ENCODE measurements around the gene B4GALT3.

Gene B4GALT3

GRCh38 chr1:161162806-161163205 is 14.5 kb downstream of the B4GALT3 start:
- no peak for DNase-seq
- no peak overlapping the region for H3K27ac ChIP-seq (ENCODE audit: insufficient read depth, low read length, poor library complexity, severe bottlenecking)
- no peaks in the 10 kb centered on the region for H3K27me3 ChIP-seq (replicated peaks; ENCODE audit: control insufficient read depth, insufficient read depth, low read length, poor library complexity, severe bottlenecking)
- no peaks in the 10 kb centered on the region for H3K9me3 ChIP-seq (ENCODE audit: control insufficient read depth, low read length)
- H3K4me1 ChIP-seq (ENCODE audit: control insufficient read depth, insufficient read depth, low read length, poor library complexity, severe bottlenecking): peaks cover 37% of the 10 kb centered on the region
- H3K36me3 ChIP-seq (ENCODE audit: control insufficient read depth, insufficient read depth, low read length): peaks cover 9% of the 10 kb centered on the region
- no peak overlapping the region for H3K4me3 ChIP-seq (ENCODE audit: insufficient read depth, low read depth, low read length, poor library complexity, severe bottlenecking)

GRCh38 chr1:161162052-161162451 is 15.3 kb downstream of the B4GALT3 start:
- Histone ChIP-seq H3K27me3 (replicated peaks; ENCODE audit: control insufficient read depth, insufficient read depth, low read length, poor library complexity, severe bottlenecking) (no peaks in the 10 kb centered on the region), H3K9me3 (ENCODE audit: control insufficient read depth, low read length) (no peaks in the 10 kb centered on the region), H3K27ac (ENCODE audit: insufficient read depth, low read length, poor library complexity, severe bottlenecking) (no peak overlapping the region), H3K36me3 (ENCODE audit: control insufficient read depth, insufficient read depth, low read length) (peaks cover 12% of the 10 kb centered on the region), H3K4me1 (ENCODE audit: control insufficient read depth, insufficient read depth, low read length, poor library complexity, severe bottlenecking) (peaks cover 34% of the 10 kb centered on the region), H3K4me3 (ENCODE audit: insufficient read depth, low read depth, low read length, poor library complexity, severe bottlenecking) (no peak overlapping the region)
- DNase-seq: no peak

GRCh38 chr1:161161652-161162051 is 15.7 kb downstream of the B4GALT3 start:
- Histone ChIP-seq H3K4me1 (ENCODE audit: control insufficient read depth, insufficient read depth, low read length, poor library complexity, severe bottlenecking) (peaks cover 30% of the 10 kb centered on the region), H3K36me3 (ENCODE audit: control insufficient read depth, insufficient read depth, low read length) (peaks cover 12% of the 10 kb centered on the region), H3K9me3 (ENCODE audit: control insufficient read depth, low read length) (no peaks in the 10 kb centered on the region), H3K27ac (ENCODE audit: insufficient read depth, low read length, poor library complexity, severe bottlenecking) (no peak overlapping the region), H3K27me3 (replicated peaks; ENCODE audit: control insufficient read depth, insufficient read depth, low read length, poor library complexity, severe bottlenecking) (no peaks in the 10 kb centered on the region), H3K4me3 (ENCODE audit: insufficient read depth, low read depth, low read length, poor library complexity, severe bottlenecking) (no peak overlapping the region)
- DNase-seq: no peak

- H3K9me3 ChIP-seq (ENCODE audit: control insufficient read depth, low read length): no peaks in the 10 kb centered on the region
- H3K4me1 ChIP-seq (ENCODE audit: control insufficient read depth, insufficient read depth, low read length, poor library complexity, severe bottlenecking): peaks cover 26% of the 10 kb centered on the region
- peak overlapping the region; percentile 90 for H3K4me3 ChIP-seq (ENCODE audit: insufficient read depth, low read depth, low read length, poor library complexity, severe bottlenecking)
- no peaks in the 10 kb centered on the region for H3K27me3 ChIP-seq (replicated peaks; ENCODE audit: control insufficient read depth, insufficient read depth, low read length, poor library complexity, severe bottlenecking)
- no peak overlapping the region for H3K27ac ChIP-seq (ENCODE audit: insufficient read depth, low read length, poor library complexity, severe bottlenecking)
- DNase-seq: no peak
- peaks cover 12% of the 10 kb centered on the region for H3K36me3 ChIP-seq (ENCODE audit: control insufficient read depth, insufficient read depth, low read length)
Measured at GRCh38 chr1:161160671-161161145, 16.6 kb downstream of the B4GALT3 start.

GRCh38 chr1:161159913-161160243 is 17.4 kb downstream of the B4GALT3 start:
- DNase-seq: no peak
- peak overlapping the region; percentile 86 for H3K27ac ChIP-seq (ENCODE audit: insufficient read depth, low read length, poor library complexity, severe bottlenecking)
- peaks cover 18% of the 10 kb centered on the region for H3K4me1 ChIP-seq (ENCODE audit: control insufficient read depth, insufficient read depth, low read length, poor library complexity, severe bottlenecking)
- peaks cover 12% of the 10 kb centered on the region for H3K36me3 ChIP-seq (ENCODE audit: control insufficient read depth, insufficient read depth, low read length)
- H3K4me3 ChIP-seq (ENCODE audit: insufficient read depth, low read depth, low read length, poor library complexity, severe bottlenecking): peak overlapping the region; percentile 90
- H3K27me3 ChIP-seq (replicated peaks; ENCODE audit: control insufficient read depth, insufficient read depth, low read length, poor library complexity, severe bottlenecking): no peaks in the 10 kb centered on the region
- H3K9me3 ChIP-seq (ENCODE audit: control insufficient read depth, low read length): no peaks in the 10 kb centered on the region

- H3K4me3 ChIP-seq (ENCODE audit: insufficient read depth, low read depth, low read length, poor library complexity, severe bottlenecking): peak within 1 kb of the TSS; percentile 90
- peak; percentile 83 to 88 (median 83) for DNase-seq
- H3K9me3 ChIP-seq (ENCODE audit: control insufficient read depth, low read length): no peaks in the 10 kb centered on the region
- no peaks in the 10 kb centered on the region for H3K27me3 ChIP-seq (replicated peaks; ENCODE audit: control insufficient read depth, insufficient read depth, low read length, poor library complexity, severe bottlenecking)
- peaks cover 6% of the 10 kb centered on the region for H3K36me3 ChIP-seq (ENCODE audit: control insufficient read depth, insufficient read depth, low read length)
- peaks cover 17% of the 10 kb centered on the region for H3K4me1 ChIP-seq (ENCODE audit: control insufficient read depth, insufficient read depth, low read length, poor library complexity, severe bottlenecking)
- peak within 1 kb of the TSS; percentile 86 for H3K27ac ChIP-seq (ENCODE audit: insufficient read depth, low read length, poor library complexity, severe bottlenecking)
Measured at GRCh38 chr1:161159087-161159912, 18.0 kb downstream of the B4GALT3 start, which contains the start of gene USP21. USP21 (plus strand) TSS chr1:161159500; CDS start chr1:161160641, 1,141 bp downstream.

- Histone ChIP-seq H3K9me3 (ENCODE audit: control insufficient read depth, low read length) (no peaks in the 10 kb centered on the region), H3K27ac (ENCODE audit: insufficient read depth, low read length, poor library complexity, severe bottlenecking) (peak overlapping the region; percentile 86), H3K27me3 (replicated peaks; ENCODE audit: control insufficient read depth, insufficient read depth, low read length, poor library complexity, severe bottlenecking) (no peaks in the 10 kb centered on the region), H3K4me1 (ENCODE audit: control insufficient read depth, insufficient read depth, low read length, poor library complexity, severe bottlenecking) (peaks cover 17% of the 10 kb centered on the region), H3K4me3 (ENCODE audit: insufficient read depth, low read depth, low read length, poor library complexity, severe bottlenecking) (peak overlapping the region; percentile 90), H3K36me3 (ENCODE audit: control insufficient read depth, insufficient read depth, low read length) (peaks cover 3% of the 10 kb centered on the region)
- DNase-seq: no peak
Measured at GRCh38 chr1:161158316-161159010, 18.8 kb downstream of the B4GALT3 start.

- Histone ChIP-seq H3K27me3 (replicated peaks; ENCODE audit: control insufficient read depth, insufficient read depth, low read length, poor library complexity, severe bottlenecking) (no peaks in the 10 kb centered on the region), H3K9me3 (ENCODE audit: control insufficient read depth, low read length) (no peaks in the 10 kb centered on the region), H3K4me1 (ENCODE audit: control insufficient read depth, insufficient read depth, low read length, poor library complexity, severe bottlenecking) (peaks cover 21% of the 10 kb centered on the region), H3K27ac (ENCODE audit: insufficient read depth, low read length, poor library complexity, severe bottlenecking) (no peak overlapping the region), H3K36me3 (ENCODE audit: control insufficient read depth, insufficient read depth, low read length) (peaks cover 3% of the 10 kb centered on the region), H3K4me3 (ENCODE audit: insufficient read depth, low read depth, low read length, poor library complexity, severe bottlenecking) (no peak overlapping the region)
- DNase-seq: no peak
Measured at GRCh38 chr1:161157867-161158266, 19.4 kb downstream of the B4GALT3 start.

- DNase-seq: peak; percentile 68 to 75 (median 74)
- H3K4me3 ChIP-seq (ENCODE audit: insufficient read depth, low read depth, low read length, poor library complexity, severe bottlenecking): peak within 1 kb of the TSS; percentile 89
Measured at GRCh38 chr1:161153682-161154337, 23.5 kb downstream of the B4GALT3 start, which contains the start of gene UFC1. UFC1 (plus strand) TSS chr1:161153978; CDS start chr1:161153998, 20 bp downstream.

More at GRCh38 chr1:161153682-161154337, 23.5 kb downstream of the B4GALT3 start, which contains the start of gene UFC1:
- H3K27me3 ChIP-seq (replicated peaks; ENCODE audit: control insufficient read depth, insufficient read depth, low read length, poor library complexity, severe bottlenecking): no peaks in the 10 kb centered on the region
- H3K36me3 ChIP-seq (ENCODE audit: control insufficient read depth, insufficient read depth, low read length): peaks cover 3% of the 10 kb centered on the region
- peak within 1 kb of the TSS; percentile 97 for H3K27ac ChIP-seq (ENCODE audit: insufficient read depth, low read length, poor library complexity, severe bottlenecking)
- no peaks in the 10 kb centered on the region for H3K9me3 ChIP-seq (ENCODE audit: control insufficient read depth, low read length)
- peaks cover 4% of the 10 kb centered on the region for H3K4me1 ChIP-seq (ENCODE audit: control insufficient read depth, insufficient read depth, low read length, poor library complexity, severe bottlenecking)
